Suprapubic skin (tissue), 4 donors: ENCODE data around the gene CROT. TPM values are rescaled to one million over a fixed set of nuclear protein-coding genes. Genes with fewer than 3 reads are reported as not detected.

Experiments used
- DNase-seq, 2 donors: peaks; one replicate each; pipeline ENCODE4 v3.0.0-alpha.2; 2019; ENCODE audit warnings: low spot score in 2 of 2
- H3K27ac ChIP-seq: fragments of 200-600 bp; sonication (generic); one replicate; pipeline ENCODE4 v1.5.1; 2019
- H3K27me3 ChIP-seq: fragments of 200-600 bp; sonication (generic); one replicate; pipeline ENCODE4 v1.5.1; 2019
- H3K36me3 ChIP-seq: fragments of 200-600 bp; sonication (generic); one replicate; pipeline ENCODE4 v1.5.1; 2019
- H3K4me1 ChIP-seq: fragments of 200-600 bp; sonication (generic); one replicate; pipeline ENCODE4 v1.5.1; 2019
- H3K4me3 ChIP-seq: fragments of 200-600 bp; sonication (generic); one replicate; pipeline ENCODE4 v1.5.1; 2019; ENCODE audit warnings: mild to moderate bottlenecking
- H3K9me3 ChIP-seq: fragments of 200-600 bp; sonication (generic); one replicate; pipeline ENCODE4 v1.5.1; 2019
- EP300 ChIP-seq: sonication (generic); formaldehyde crosslinking; IDR thresholded peaks from one replicate; pipeline ENCODE4 v1.6.1; 2017; ENCODE audit warnings: antibody characterized with exemption
- POLR2A ChIP-seq, 2 donors: fragments of 450-650 bp; IDR thresholded peaks; one replicate each; pipeline ENCODE4 v1.6.1; 2017; ENCODE audit warnings: antibody characterized with exemption in 2 of 2, mild to moderate bottlenecking in 2 of 2, moderate library complexity in 2 of 2
- POLR2AphosphoS5 ChIP-seq, 3 donors: sonication (generic); formaldehyde crosslinking; IDR thresholded peaks; one replicate each; pipeline ENCODE4 v1.6.1; 2017; ENCODE audit warnings: antibody characterized with exemption in 3 of 3
- WGBS: methylation state at CpG from one replicate; pipeline ENCODE4 v1.1.5; 2018; 5-methylcytosine and 5-hydroxymethylcytosine counted together
- total RNA-seq, 4 donors: library from RNA; depleted of rRNA; stranded (reverse); fragments of >200 nt; gene quantifications; one replicate each; pipeline ENCODE4 v1.1.0, GENCODE V29; 2016
- TF ChIP-seq, protein P1 (sequence below), 2 donors: fragments of 200-600 bp in 1 of 2; fragments of 450-650 bp in 1 of 2; sonication (generic) in 1 of 2; IDR thresholded peaks; one replicate each; pipeline ENCODE4 v1.5.1; 2016 to 2019; ENCODE audit warnings: antibody characterized with exemption in 2 of 2, mild to moderate bottlenecking in 1 of 2, moderate library complexity in 1 of 2

CROT gene
- total RNA-seq, 4 donors from 2014 or later, result 18.5 to 68.6 (median 31.7) TPM

DNA sequence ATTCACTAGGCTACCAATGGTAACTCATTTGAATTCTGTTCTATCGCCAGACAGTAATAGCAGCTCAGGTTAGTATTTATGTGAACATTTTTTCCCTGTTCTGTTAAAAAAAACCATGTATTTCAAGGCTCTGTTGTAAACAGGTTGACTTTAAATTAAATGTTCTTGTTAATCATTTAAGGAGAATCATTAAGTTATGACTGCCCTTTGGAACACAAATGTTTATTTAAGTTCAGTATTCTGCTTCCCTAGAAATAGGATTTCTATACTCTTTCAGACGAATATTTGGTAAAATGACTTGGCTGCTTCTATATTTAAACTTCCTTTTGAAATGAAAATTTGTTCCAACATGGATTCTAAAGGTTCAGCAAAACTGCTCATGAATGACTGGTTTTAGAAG, 13.1 kb upstream of the CROT start:
- H3K36me3 ChIP-seq, result peaks cover 30% of the 10 kb centered on the region
- no peaks in the 10 kb centered on the region for H3K4me1 ChIP-seq
- DNase-seq, result no peak
- TF ChIP-seq POLR2A (IDR thresholded peaks at IDR 0.05) (no peak), POLR2AphosphoS5 (IDR thresholded peaks at IDR 0.05) (no peak), EP300 (no peak)
- TF ChIP-seq, protein P1, sequence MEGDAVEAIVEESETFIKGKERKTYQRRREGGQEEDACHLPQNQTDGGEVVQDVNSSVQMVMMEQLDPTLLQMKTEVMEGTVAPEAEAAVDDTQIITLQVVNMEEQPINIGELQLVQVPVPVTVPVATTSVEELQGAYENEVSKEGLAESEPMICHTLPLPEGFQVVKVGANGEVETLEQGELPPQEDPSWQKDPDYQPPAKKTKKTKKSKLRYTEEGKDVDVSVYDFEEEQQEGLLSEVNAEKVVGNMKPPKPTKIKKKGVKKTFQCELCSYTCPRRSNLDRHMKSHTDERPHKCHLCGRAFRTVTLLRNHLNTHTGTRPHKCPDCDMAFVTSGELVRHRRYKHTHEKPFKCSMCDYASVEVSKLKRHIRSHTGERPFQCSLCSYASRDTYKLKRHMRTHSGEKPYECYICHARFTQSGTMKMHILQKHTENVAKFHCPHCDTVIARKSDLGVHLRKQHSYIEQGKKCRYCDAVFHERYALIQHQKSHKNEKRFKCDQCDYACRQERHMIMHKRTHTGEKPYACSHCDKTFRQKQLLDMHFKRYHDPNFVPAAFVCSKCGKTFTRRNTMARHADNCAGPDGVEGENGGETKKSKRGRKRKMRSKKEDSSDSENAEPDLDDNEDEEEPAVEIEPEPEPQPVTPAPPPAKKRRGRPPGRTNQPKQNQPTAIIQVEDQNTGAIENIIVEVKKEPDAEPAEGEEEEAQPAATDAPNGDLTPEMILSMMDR (IDR thresholded peaks at IDR 0.05), result no peak
- H3K9me3 ChIP-seq, result peaks cover 6% of the 10 kb centered on the region
- no peak overlapping the region for H3K4me3 ChIP-seq
- H3K27ac ChIP-seq, result no peak overlapping the region
- no peaks in the 10 kb centered on the region for H3K27me3 ChIP-seq
- WGBS, result 90% methylated on average over 2 of the region's 2 CpGs

DNA sequence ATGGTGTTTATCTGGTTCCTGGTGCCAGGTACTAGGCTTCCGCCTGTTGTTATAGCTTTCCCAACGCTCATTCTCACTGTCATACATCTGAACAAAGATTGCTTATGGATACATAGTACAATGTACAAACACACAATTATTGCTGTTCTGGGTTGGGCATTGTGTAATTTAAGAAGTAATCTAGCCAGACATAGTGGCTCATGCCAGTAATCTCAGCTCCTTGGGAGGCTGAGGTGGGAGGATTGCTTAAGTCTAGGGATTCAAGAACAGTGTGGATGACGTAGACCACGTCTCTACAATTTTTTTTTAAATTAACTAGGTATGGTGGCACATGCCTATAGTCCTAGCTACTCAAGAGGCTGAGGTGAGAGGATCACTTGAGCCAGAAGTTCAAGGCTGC, 9.3 kb upstream of the CROT start:
- WGBS, result 90% methylated on average over 4 of the region's 4 CpGs

DNA sequence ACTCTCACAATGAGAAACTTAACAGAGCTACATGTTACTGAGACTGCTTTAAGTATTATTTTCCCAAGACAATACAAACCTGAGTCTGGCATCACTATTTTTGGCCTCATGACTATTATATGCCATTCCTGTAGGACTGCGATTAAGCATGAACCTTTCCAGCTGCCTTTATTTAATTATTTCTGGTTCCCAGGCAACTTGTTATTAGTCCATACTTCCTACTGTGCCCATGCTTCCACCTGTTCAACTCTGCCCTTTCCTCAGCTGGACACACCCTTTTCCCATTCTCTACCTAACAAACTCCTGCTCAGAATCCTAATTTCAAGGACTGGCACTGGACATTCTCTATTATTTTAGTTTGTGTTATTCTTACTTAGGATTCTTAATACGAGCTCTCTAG, 8.1 kb upstream of the CROT start:
- TF ChIP-seq POLR2AphosphoS5 (IDR thresholded peaks at IDR 0.05) (no peak), POLR2A (IDR thresholded peaks at IDR 0.05) (no peak), EP300 (no peak)
- TF ChIP-seq, protein P1 (IDR thresholded peaks at IDR 0.05), result no peak

More for the DNA sequence above, 9.3 kb upstream of the CROT start:
- Histone ChIP-seq H3K27ac (no peak overlapping the region), H3K9me3 (no peaks in the 10 kb centered on the region), H3K4me1 (no peaks in the 10 kb centered on the region), H3K4me3 (no peak overlapping the region), H3K36me3 (peaks cover 15% of the 10 kb centered on the region), H3K27me3 (no peaks in the 10 kb centered on the region)
- no peak for DNase-seq
- TF ChIP-seq, protein P1 (IDR thresholded peaks at IDR 0.05), result no peak
- TF ChIP-seq POLR2A (IDR thresholded peaks at IDR 0.05) (no peak), EP300 (no peak), POLR2AphosphoS5 (IDR thresholded peaks at IDR 0.05) (no peak)

DNA sequence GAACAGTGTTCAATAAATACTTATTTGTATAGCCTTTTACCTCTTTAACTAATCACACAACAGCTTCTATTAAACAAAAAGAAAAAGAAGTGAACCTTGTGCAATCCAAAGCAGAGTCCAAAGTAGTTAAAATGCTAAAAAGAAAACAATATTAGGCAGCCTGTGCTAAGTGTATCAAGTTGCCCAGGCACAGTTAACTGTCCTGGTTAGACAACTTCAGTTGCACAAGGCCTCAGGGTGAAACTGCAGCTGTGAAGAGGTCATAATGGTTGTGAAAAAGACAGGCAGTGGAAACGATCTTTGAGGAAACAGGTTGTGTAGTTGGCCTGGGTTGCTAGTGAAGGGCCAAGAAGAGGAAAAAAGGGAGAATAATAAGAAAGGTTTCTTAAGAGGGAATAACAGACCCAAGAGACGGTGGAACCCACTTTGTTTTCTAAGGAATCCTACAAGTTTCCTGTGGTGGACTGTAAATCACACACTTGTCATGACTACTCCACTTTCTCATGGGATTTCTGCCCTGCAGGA, 6.0 kb upstream of the CROT start:
- no peak for DNase-seq
- Histone ChIP-seq H3K27ac (no peak overlapping the region), H3K9me3 (no peaks in the 10 kb centered on the region), H3K36me3 (peaks cover 18% of the 10 kb centered on the region), H3K4me3 (no peak overlapping the region), H3K27me3 (no peaks in the 10 kb centered on the region), H3K4me1 (peaks cover 13% of the 10 kb centered on the region)
- TF ChIP-seq POLR2AphosphoS5 (IDR thresholded peaks at IDR 0.05) (no peak), EP300 (no peak)
- TF ChIP-seq, protein P1 (IDR thresholded peaks at IDR 0.05), result no peak
- 49% methylated on average over 2 of the region's 2 CpGs for WGBS

More for the DNA sequence above, 8.1 kb upstream of the CROT start:
- no peak for DNase-seq
- no peaks in the 10 kb centered on the region for H3K27me3 ChIP-seq
- H3K4me3 ChIP-seq, result no peak overlapping the region
- WGBS, result 88% methylated on average over 2 of the region's 2 CpGs
- H3K4me1 ChIP-seq, result no peaks in the 10 kb centered on the region
- H3K27ac ChIP-seq, result no peak overlapping the region
- no peaks in the 10 kb centered on the region for H3K9me3 ChIP-seq
- H3K36me3 ChIP-seq, result peaks cover 18% of the 10 kb centered on the region

DNA sequence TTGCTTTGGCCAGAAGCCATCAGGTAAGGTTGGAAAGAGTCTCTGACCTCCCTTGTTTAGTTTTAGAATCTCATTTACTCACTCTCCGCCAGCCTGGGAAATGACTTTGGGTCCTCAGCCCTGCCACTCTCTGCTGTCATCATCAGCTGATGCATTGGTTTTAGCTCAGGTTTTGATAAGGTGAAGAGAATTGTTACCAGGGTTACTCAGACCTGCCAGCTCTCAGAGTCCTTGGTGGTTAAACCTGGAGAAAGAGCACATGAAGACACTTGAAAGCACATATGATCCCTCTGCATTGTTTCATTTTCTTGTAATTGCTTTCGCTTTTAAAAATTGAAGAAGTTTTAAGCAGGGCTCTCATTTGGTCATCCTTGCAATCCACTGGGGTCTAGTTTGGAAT, 4.0 kb upstream of the CROT start:
- H3K36me3 ChIP-seq, result peaks cover 13% of the 10 kb centered on the region
- H3K4me1 ChIP-seq, result peaks cover 24% of the 10 kb centered on the region
- H3K9me3 ChIP-seq, result no peaks in the 10 kb centered on the region
- no peak overlapping the region for H3K4me3 ChIP-seq
- no peak for DNase-seq
- no peaks in the 10 kb centered on the region for H3K27me3 ChIP-seq
- TF ChIP-seq EP300 (no peak), POLR2AphosphoS5 (IDR thresholded peaks at IDR 0.05) (no peak), POLR2A (IDR thresholded peaks at IDR 0.05) (no peak)
- TF ChIP-seq, protein P1 (IDR thresholded peaks at IDR 0.05), result no peak
- WGBS, result 97% methylated on average over 2 of the region's 2 CpGs
- H3K27ac ChIP-seq, result no peak overlapping the region
